GM19025 (cell line): ENCODE data around the gene F10.

Experiments used
- ATAC-seq: cut with Tn5 transposase; IDR thresholded peaks from one replicate; pipeline ENCODE4 v1.9.1; 2021; ENCODE audit warnings: mild to moderate bottlenecking, low read depth, moderate library complexity; ENCODE audit not compliant: unreplicated experiment

The F10 gene

GRCh38 chr13:113187263-113187669 lies 64.7 kb downstream of the F10 start:
- no peak for ATAC-seq

- no peak for ATAC-seq
These were observed 65.5 kb downstream of the F10 start for GRCh38 chr13:113187883-113188665.

- ATAC-seq, result no peak
These were observed 67.6 kb downstream of the F10 start for GRCh38 chr13:113190181-113190580.

- no peak for ATAC-seq
These were observed 69.7 kb downstream of the F10 start for GRCh38 chr13:113192279-113192678.

- ATAC-seq, result no peak
These were observed 70.3 kb downstream of the F10 start for GRCh38 chr13:113192902-113193301.

- no peak for ATAC-seq
These were observed 72.8 kb downstream of the F10 start for GRCh38 chr13:113195360-113195759.

- ATAC-seq, result no peak
These were observed 74.6 kb downstream of the F10 start for GRCh38 chr13:113196970-113197737.
